ENCODE results near the gene TMEM19. TPM values are rescaled to one million over a fixed set of nuclear protein-coding genes. Genes with fewer than 3 reads are reported as not detected.

Gene TMEM19
- total and polyA plus RNA-seq, 2 of the 8 experiments (the other 6 are each of a cell fraction or from before 2014, with no cell fraction given), result 12.6 to 19.1 TPM

DNA sequence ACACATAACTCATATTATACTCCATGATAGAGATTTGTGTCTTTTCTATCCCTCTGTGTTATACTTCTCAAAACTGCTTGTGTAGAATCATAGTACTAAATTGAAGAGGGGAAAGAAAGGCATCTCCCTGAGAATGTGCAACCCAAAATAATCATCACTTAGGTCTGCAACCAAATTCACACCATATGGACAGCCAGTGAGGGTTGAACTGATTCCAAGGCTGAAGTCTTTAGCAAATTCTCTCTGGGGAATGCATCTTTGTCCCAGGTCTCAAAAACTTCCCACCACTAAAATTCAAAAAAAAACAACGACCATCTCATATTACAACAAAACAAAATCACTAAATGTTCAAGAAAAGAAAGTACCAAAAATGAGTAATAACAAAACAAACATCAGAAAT lies 33.2 kb upstream of the TMEM19 start (continued):
- TF ChIP-seq POU5F1 (IDR thresholded peaks at IDR 0.05; ENCODE audit: low read depth, low read length) (no peak), RFX5 (IDR thresholded peaks at IDR 0.05; ENCODE audit: borderline replicate concordance, low read depth, low read length) (no peak), BACH1 (IDR thresholded peaks at IDR 0.05; ENCODE audit: low read length) (no peak)
- TF ChIP-seq, protein P1, sequence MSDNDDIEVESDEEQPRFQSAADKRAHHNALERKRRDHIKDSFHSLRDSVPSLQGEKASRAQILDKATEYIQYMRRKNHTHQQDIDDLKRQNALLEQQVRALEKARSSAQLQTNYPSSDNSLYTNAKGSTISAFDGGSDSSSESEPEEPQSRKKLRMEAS (IDR thresholded peaks at IDR 0.05), result no peak

Measured in H1 (cell line).